NT2/D1 (cell line): Measurements from ENCODE around the gene CDC6.

Experiments
- YY1 ChIP-seq: IDR thresholded peaks from 2 replicates; pipeline ENCODE4 v1.6.1; 2011; ENCODE audit not compliant: insufficient read length, insufficient read depth
- ZNF274 ChIP-seq: IDR thresholded peaks from 2 replicates; pipeline ENCODE4 v1.6.1; 2011; ENCODE audit warnings: mild to moderate bottlenecking, low read depth, low read length

DNA sequence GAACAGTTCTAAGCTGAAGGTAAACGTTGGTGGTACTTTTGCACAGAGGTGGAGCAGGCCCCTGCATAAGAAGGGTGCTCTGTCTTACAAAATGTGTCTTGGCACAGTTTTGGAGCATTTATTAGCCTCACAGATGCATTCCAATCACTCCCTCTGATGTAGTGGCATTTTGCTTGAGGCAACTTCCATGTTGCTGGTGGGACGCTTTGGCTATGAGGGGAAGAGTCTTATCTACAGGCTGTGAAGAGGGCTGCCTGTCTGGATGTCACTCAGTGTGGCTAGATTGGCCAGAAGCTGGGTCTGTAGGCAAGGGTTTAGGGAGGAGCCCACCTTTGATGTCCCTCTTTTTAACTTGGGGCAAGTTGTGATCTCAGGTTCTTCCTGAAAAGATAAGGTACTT, 18.7 kb downstream of the CDC6 start:
- no peak for TF ChIP-seq ZNF274
- no peak for TF ChIP-seq YY1
